K562 (cell line): ENCODE measurements around the gene TSPAN14. TPM values are rescaled to one million over a fixed set of nuclear protein-coding genes. Genes with fewer than 3 reads are reported as not detected.

Source experiments
- CBFB ChIP-seq: sonication (generic); formaldehyde crosslinking; IDR thresholded peaks from 2 replicates; pipeline ENCODE4 v1.4.0; 2020; ENCODE audit warnings: mild to moderate bottlenecking, missing genetic modification reagents
- CLOCK ChIP-seq: fragments of 250-450 bp; sonication (Bioruptor Pico); IDR thresholded peaks from 2 replicates; pipeline ENCODE4 v1.4.0; 2020; ENCODE audit warnings: mild to moderate bottlenecking, moderate library complexity, borderline replicate concordance
- CTBP1 ChIP-seq: fragments of 450-650 bp; IDR thresholded peaks from 2 replicates; pipeline ENCODE4 v1.6.1; 2016; ENCODE audit warnings: borderline replicate concordance
- DMBX1 ChIP-seq: fragments of 250-450 bp; sonication (Bioruptor Pico); IDR thresholded peaks from 2 replicates; pipeline ENCODE4 v1.8.0; 2022; ENCODE audit warnings: inconsistent platforms, mild to moderate bottlenecking, moderate library complexity, borderline replicate concordance
- EHMT2 ChIP-seq: fragments of 450-650 bp; IDR thresholded peaks from 2 replicates; pipeline ENCODE4 v1.6.1; 2018; ENCODE audit warnings: antibody characterized with exemption
- HDAC2 ChIP-seq: fragments of 450-650 bp; IDR thresholded peaks from 2 replicates; pipeline ENCODE4 v1.6.1; 2016; ENCODE audit warnings: mild to moderate bottlenecking
- IFI16 ChIP-seq: fragments of 250-450 bp; sonication (Bioruptor Pico); IDR thresholded peaks from 2 replicates; pipeline ENCODE4 v2.1.2; 2022; ENCODE audit warnings: mild to moderate bottlenecking, inconsistent platforms
- KAT8 ChIP-seq: fragments of 450-650 bp; IDR thresholded peaks from 2 replicates; pipeline ENCODE4 v1.6.1; 2016; ENCODE audit warnings: low read depth, mild to moderate bottlenecking
- KLF13 ChIP-seq: fragments of 450-650 bp; IDR thresholded peaks from 2 replicates; pipeline ENCODE4 v1.6.1; 2016; ENCODE audit warnings: missing genetic modification characterization, low read depth, mild to moderate bottlenecking, missing compliant biosample characterization, moderate library complexity, borderline replicate concordance
- LEF1 ChIP-seq: fragments of 450-650 bp; IDR thresholded peaks from 2 replicates; pipeline ENCODE4 v1.6.1; 2016; ENCODE audit warnings: mild to moderate bottlenecking
- MCM5 ChIP-seq: fragments of 450-650 bp; IDR thresholded peaks from 2 replicates; pipeline ENCODE4 v1.6.1; 2016; ENCODE audit warnings: low read depth
- MYC ChIP-seq, 2 experiments: fragments of 250-450 bp in 1 of 2; sonication (Bioruptor Pico) in 1 of 2; IDR thresholded peaks; 2 replicates each; pipeline versions ENCODE4 v1.5.1 to v1.6.1; 2012 to 2021; ENCODE audit warnings: low read depth in 2 of 2, borderline replicate concordance in 1 of 2, improper control_type of control experiment in 1 of 2, low read length in 1 of 2, mild to moderate bottlenecking in 1 of 2, moderate library complexity in 1 of 2
- NFE2 ChIP-seq: IDR thresholded peaks from 2 replicates; pipeline ENCODE4 v1.6.1; 2014; ENCODE audit warnings: antibody characterized with exemption, low read depth
- POLR2A ChIP-seq: fragments of 450-650 bp; conservative IDR thresholded peaks from 2 replicates; pipeline ENCODE4 v1.6.1; 2016
- PPARD ChIP-seq: fragments of 250-450 bp; sonication (Bioruptor Pico); IDR thresholded peaks from 2 replicates; pipeline ENCODE4 v1.8.0; 2022; ENCODE audit warnings: inconsistent platforms, mild to moderate bottlenecking, moderate library complexity
- RHOXF2B ChIP-seq: fragments of 250-450 bp; sonication (Bioruptor Pico); conservative IDR thresholded peaks from 2 replicates; pipeline ENCODE4 v1.5.1; 2021
- SMAD3 ChIP-seq: fragments of 450-650 bp; formaldehyde crosslinking; conservative IDR thresholded peaks from 2 replicates; pipeline ENCODE4 v1.4.0; 2020; ENCODE audit warnings: mild to moderate bottlenecking
- TAF9B ChIP-seq: fragments of 450-650 bp; IDR thresholded peaks from 2 replicates; pipeline ENCODE4 v1.6.1; 2018; ENCODE audit warnings: mild to moderate bottlenecking; ENCODE audit not compliant: partially characterized antibody
- ZNF253 ChIP-seq: fragments of 250-450 bp; sonication (Bioruptor Pico); conservative IDR thresholded peaks from 2 replicates; pipeline ENCODE4 v1.6.1; 2021; ENCODE audit warnings: mild to moderate bottlenecking
- ZNF655 ChIP-seq: fragments of 250-450 bp; sonication (Bioruptor Pico); IDR thresholded peaks from 2 replicates; pipeline ENCODE4 v1.5.0; 2021
- ZNF785 ChIP-seq: fragments of 250-450 bp; sonication (Bioruptor Pico); IDR thresholded peaks from 2 replicates; pipeline ENCODE4 v1.4.0; 2020; ENCODE audit warnings: mild to moderate bottlenecking
- polyA plus RNA-seq, 8 experiments: library from polyadenylated mRNA; depleted of rRNA in 4 of 8; stranded (reverse) in 5 of 8; unstranded in 3 of 8; fragments of >200 nt; fragmentation: Nextera tagmentation in 2 of 8; fragmentation: Illumina TruSeq in 1 of 8; extraction: Ambion mirVana in 2 of 8; extraction: Trizol in 1 of 8; gene quantifications; 2 replicates each; pipeline versions ENCODE4 v1.2.1 to v1.2.3, GENCODE V29; 2011 to 2014; ENCODE audit warnings: inconsistent platforms in 1 of 8, missing spikeins in 1 of 8
- total RNA-seq, 7 experiments: library from RNA; depleted of rRNA in 6 of 7; stranded (reverse); fragments of >200 nt in 6 of 7; fragmentation: Illumina TruSeq in 2 of 7; extraction: Trizol in 2 of 7; gene quantifications; 2 replicates each; pipeline versions ENCODE4 v1.2.1 to v1.2.3, GENCODE V29; 2011 to 2021; ENCODE audit warnings: low replicate concordance in 1 of 7
- TF ChIP-seq, protein P1 (sequence below): fragments of 450-650 bp; formaldehyde crosslinking; IDR thresholded peaks from 2 replicates; pipeline ENCODE4 v1.4.0; 2020; ENCODE audit warnings: mild to moderate bottlenecking, mixed read lengths
- TF ChIP-seq, protein P2 (sequence below): fragments of 450-650 bp; conservative IDR thresholded peaks from 2 replicates; pipeline ENCODE4 v1.6.1; 2016; ENCODE audit warnings: missing genetic modification characterization, low read depth, mild to moderate bottlenecking, control low read depth, missing compliant biosample characterization

The TSPAN14 gene
- total and polyA plus RNA-seq, 9 of the 15 experiments (the other 6 are each of a cell fraction or from before 2014, with no cell fraction given) = 5.8 to 92.9 (median 23.3) TPM

DNA sequence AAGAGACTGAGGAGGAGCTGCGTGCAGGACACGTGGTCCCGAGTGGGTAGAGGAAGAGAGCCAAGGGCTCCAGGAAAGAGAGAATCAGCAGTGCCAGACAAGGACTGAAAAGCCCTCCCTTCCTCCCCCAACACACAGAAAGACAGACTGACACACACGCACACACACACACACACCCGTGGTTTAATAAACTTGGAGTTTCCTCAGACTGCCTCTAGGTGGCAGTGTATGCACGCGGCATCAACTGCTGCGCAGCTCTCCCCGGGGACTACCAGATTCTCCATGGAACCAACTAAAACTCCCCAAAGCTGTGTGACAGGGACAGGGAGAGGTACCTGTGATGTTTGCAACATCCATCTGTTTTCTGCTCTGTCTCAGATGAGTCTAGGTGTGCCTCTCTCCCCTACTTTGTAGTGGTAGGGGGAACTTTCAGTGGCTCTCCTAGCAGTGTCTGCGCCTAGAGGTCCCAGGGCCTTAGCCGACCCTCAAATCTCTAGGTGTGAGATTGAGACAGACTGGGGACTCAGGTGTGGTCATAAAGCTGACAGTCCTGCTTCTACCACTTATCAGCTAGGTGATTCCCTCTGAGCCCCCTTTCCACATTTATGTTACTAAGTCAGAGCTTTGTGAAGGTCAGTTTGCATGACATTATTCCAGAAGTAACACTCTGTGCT lies 9.3 kb upstream of the TSPAN14 start (continued):
- TF ChIP-seq LEF1 = no peak; the same call in 1 of the 2 replicates
- TF ChIP-seq, protein P1, sequence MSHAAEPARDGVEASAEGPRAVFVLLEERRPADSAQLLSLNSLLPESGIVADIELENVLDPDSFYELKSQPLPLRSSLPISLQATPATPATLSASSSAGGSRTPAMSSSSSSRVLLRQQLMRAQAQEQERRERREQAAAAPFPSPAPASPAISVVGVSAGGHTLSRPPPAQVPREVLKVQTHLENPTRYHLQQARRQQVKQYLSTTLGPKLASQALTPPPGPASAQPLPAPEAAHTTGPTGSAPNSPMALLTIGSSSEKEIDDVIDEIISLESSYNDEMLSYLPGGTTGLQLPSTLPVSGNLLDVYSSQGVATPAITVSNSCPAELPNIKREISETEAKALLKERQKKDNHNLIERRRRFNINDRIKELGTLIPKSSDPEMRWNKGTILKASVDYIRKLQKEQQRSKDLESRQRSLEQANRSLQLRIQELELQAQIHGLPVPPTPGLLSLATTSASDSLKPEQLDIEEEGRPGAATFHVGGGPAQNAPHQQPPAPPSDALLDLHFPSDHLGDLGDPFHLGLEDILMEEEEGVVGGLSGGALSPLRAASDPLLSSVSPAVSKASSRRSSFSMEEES = no peak
- TF ChIP-seq TAF9B = no peak
- peak; percentile 55; the same call in 1 of the 2 replicates for TF ChIP-seq CTBP1
- no peak for TF ChIP-seq MCM5
- no peak for TF ChIP-seq DMBX1 (CRISPR knock-in tag)
- no peak for TF ChIP-seq EHMT2
- no peak for TF ChIP-seq ZNF253 (CRISPR knock-in tag)
- peak; percentile 13; the same call in 1 of the 2 replicates for TF ChIP-seq KLF13
- TF ChIP-seq HDAC2 = no peak
- no peak for TF ChIP-seq CLOCK (CRISPR knock-in tag)
- no peak for TF ChIP-seq ZNF655
- no peak for TF ChIP-seq KAT8
- TF ChIP-seq, protein P2, sequence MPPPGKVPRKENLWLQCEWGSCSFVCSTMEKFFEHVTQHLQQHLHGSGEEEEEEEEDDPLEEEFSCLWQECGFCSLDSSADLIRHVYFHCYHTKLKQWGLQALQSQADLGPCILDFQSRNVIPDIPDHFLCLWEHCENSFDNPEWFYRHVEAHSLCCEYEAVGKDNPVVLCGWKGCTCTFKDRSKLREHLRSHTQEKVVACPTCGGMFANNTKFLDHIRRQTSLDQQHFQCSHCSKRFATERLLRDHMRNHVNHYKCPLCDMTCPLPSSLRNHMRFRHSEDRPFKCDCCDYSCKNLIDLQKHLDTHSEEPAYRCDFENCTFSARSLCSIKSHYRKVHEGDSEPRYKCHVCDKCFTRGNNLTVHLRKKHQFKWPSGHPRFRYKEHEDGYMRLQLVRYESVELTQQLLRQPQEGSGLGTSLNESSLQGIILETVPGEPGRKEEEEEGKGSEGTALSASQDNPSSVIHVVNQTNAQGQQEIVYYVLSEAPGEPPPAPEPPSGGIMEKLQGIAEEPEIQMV (tag) = no peak
- TF ChIP-seq RHOXF2B (CRISPR knock-in tag) = no peak
- TF ChIP-seq NFE2 = no peak
- TF ChIP-seq PPARD (CRISPR knock-in tag) = no peak
- no peak for TF ChIP-seq CBFB (CRISPR knock-in tag)
- TF ChIP-seq IFI16 (CRISPR knock-in tag) = no peak
- no peak for TF ChIP-seq ZNF785 (CRISPR knock-in tag)
- no peak for TF ChIP-seq POLR2A
- TF ChIP-seq MYC (IDR thresholded peaks at IDR 0.05; ENCODE audit: low read depth, low read length) = no peak
- no peak for TF ChIP-seq MYC (CRISPR knock-in tag; IDR thresholded peaks at IDR 0.05; ENCODE audit: borderline replicate concordance, low read depth)
- TF ChIP-seq SMAD3 = no peak
